Measurements from ENCODE around the gene ATM.

DNA sequence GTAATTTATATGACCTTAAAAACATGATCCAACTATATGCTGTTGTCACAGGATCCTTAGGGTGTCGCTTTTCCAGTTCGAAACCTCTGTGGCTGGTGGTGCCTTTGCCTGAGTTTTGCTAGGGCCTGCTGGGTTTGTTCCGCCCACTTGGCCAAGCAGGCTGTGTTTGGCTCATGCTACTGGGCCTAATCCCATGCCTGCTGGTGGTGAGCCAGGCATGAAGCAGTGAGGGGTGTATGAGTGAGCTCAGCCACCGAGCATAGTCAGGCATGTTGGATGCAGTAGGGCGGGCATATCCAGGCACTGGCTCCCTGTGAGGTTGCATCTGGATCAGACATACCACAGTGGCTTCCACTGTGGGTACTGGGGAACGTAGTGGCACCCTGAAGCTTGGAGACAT, 16.7 kb upstream of the ATM start:
- TF ChIP-seq CTCF (IDR thresholded peaks at IDR 0.05; ENCODE audit: insufficient read depth, low read length) (no peak), POLR2AphosphoS5 (IDR thresholded peaks at IDR 0.05; ENCODE audit: low read depth) (no peak)
